ENCODE data around the gene CADPS2.

GRCh38 chr7:122676466-122676865, 209.8 kb downstream of the CADPS2 start:
- TF ChIP-seq CTCF (IDR thresholded peaks at IDR 0.05; ENCODE audit: low read length) (no peak), EZH2 (IDR thresholded peaks at IDR 0.05; ENCODE audit: borderline replicate concordance, low read length) (no peak)
